NCI-H1930 (cell line): ENCODE data around the gene TBC1D3B.
A peak's percentile ranks its signal among the peaks of the same experiment; 100 is the strongest.
"Not testable (repeated sequence)": the region's sequence is repeated elsewhere in the genome, so short reads cannot be mapped to it uniquely, and the experiment has no call there.

Experiments used
- DNase-seq, 2 experiments: peaks; one replicate each; lab custom pipeline; 2025; lab: John Stamatoyannopoulos, UW

TBC1D3B gene

DNA sequence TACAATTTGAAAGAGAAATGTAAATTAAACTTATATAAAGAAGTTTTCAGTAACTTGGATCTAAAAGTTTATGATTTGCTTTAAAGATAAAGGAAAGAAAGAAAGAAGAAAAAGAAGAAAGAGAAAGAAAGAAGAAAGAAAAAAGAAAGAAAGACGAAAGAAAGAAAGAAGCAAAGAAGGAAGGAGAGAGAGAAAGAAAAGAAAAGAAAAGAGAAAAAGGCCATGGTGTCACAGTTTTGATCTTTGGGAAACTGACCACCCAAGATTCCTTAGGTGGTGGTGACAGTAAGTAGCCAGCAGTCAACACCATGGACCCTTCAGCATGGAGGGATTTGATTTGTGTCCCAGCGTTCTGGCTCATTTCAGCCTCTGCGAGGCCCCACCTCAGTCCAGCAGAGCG lies 24.7 kb upstream of the TBC1D3B start:
- DNase-seq: not testable (repeated sequence)

DNA sequence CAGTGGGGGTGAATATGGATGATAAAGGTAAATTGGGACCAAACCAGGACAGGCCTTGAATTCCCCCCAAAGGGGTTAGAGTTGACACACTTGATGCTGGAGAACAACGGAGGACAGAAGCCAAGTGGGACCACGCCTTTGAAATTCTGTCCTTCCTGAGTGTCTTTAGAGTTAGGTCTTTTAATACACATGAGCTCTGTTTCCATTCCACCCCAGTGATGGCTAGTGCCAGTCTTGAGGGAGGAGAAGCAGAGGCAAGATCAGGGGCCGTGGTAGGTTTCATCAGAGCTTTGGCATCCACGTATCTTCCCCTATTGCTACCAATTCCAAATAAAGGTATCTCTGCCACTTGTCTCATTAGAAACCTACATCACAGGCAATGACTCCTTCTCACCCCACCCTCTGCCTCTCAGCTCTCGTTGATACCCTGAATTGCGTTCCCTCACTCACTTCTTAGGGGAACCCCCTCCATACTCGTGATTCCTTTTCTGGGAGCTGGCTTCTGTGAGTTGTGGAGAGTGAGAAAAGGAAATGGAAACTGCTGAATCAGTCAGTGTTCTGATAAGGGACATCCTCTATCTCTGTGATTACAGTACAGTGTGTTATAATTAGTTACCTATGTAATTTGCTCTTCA lies 22.5 kb upstream of the TBC1D3B start:
- DNase-seq: no peak

DNA sequence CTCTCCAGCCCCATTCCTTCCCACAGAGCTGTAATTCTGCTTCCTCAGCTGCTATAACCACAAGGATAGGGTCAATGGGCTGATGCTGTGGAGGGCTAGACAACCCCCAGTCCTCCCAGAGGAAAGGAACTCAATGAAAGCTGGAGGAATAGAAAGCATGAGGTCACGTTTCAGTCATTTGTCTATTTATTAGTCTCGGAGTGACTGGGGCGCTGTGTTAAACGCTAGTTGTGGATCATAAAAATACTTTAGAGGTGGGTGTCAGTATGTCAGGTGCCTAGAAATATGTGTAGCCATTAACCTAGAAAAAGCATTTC lies 20.9 kb upstream of the TBC1D3B start:
- no peak for DNase-seq

DNA sequence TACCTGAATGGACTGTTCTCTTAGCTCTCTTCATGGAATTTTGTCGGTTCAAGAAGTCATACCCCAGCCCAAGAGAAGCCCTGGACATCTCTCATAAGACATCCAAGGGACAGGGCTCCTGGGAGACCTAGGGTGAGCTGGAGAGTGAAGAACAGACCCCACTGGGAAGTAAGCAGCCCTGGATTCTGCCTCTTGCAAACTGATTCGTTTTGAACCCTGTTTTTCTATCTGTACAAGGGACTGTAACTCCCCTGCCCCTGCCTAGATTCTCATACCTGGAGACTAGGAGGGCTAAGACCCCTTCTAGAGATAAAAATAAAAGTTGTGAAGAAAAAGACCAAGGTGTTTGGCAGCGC lies 19.7 kb upstream of the TBC1D3B start:
- no peak for DNase-seq

DNA sequence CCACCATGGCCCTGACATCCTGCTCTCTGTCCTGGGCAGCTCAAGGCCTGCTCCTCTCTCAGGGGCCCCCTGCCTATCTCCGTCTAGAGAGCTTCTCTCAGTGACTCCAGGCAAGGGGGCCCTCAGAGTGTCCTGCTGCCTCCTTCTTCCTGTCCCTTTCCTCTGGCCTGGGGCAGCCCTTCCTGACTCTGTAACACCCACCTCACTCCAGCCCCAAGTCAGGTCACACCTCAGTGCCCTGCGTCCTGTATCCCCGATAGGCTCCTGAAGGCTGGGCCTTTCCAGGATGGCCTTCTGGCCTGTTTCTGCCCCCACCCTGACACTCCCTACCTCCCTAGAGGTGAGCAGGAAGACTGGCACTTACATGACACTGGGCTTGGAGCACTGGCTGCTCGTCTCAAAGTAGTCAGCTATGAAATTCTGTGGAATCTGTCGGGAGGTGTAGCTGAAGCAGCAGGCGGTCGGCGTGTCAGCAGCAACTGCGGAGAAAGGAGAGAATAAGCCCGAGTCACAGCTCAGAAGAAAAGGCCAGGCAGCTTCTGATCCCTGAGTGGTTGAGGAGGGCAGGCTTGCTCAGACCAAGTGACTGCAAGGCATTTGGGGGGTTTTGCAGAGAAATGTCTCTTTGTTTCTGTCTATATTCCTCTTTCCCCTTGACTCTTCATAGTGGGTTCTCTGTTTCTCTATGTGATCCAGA lies 19.1 kb upstream of the TBC1D3B start:
- no peak for DNase-seq

DNA sequence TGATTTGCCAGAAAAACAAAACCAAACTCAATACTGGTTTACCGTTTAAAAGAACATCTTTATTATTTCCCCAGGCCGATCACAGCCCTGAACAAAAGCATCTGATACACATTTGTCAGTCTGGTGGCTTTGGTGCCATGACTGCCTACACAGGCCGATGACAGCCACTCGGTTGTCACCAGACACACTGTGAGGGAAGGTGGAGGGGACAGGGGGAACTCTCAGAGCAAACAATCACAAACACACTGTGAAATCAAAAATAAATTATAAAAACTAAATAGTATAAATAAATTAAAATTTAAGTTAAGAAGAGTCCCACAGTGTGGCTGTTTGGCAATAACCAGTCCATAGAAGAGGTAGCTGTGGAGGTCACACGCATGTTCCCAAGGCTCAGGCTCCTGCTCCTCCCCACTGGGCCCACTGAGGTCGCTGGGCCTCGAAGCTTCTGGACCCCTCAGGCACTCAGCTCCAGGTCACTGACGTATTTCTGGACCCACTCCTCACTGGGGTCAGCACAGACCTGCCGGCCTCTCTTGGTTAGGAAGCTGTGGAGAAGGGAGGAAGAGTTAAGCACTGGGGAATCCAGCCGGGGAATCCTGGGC lies 18.5 kb upstream of the TBC1D3B start:
- DNase-seq: not testable (repeated sequence)

DNA sequence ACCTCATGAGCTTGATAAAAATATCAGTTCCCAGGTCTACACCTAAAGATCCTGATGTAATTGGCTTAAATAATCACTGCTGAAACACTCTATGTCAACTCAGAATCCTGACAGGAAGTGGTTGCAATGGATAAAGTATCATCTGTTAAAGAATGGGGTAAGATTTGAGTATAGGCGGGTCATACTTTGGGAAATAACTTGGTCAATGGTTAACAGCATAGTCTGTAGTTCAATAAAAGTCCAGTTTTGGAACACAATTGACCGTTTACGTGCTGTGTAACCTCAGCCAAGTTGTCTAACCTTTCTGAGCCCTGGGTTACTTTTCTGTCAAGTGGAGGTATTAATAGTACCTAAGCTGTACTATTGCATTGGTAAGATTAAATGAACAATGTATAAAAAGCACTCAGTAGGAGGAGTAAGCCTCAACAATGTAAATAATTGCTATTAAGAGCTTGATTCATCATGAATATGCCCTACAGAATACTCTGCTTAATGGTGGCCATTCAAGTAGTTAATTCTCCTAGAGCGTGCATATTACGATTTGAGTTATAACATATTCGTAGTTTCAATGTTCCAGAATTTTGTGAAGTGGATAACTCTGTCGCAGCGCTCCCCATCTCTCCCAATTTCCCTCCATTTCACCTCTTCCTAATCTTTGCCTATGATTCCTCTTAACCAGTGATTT lies 17.9 kb upstream of the TBC1D3B start:
- DNase-seq: not testable (repeated sequence)

DNA sequence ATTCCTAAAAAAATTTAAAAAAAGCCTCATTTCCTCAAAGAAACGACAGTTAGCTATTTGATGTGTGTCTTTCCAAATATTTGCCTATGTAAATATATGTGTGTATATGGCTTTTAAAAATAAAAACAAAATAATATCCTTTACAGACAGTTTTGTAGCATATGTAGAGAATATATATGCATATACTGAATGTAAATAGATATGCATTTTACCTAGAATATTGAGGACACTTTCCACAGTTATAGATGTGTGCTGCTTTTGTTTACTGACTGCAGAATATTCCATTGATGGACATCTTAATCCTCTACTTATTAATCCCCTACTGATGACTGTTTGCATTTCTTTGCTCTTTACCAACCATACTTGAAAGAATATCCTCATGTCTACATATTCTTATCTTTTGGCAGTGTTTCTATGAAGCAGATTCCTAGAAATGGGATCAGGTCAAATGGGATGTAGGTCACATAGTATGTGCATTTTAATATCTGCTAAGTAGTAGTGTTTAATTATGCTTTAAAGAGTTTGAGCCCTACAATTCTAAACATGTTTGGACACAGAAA lies 16.9 kb upstream of the TBC1D3B start:
- DNase-seq: no peak

DNA sequence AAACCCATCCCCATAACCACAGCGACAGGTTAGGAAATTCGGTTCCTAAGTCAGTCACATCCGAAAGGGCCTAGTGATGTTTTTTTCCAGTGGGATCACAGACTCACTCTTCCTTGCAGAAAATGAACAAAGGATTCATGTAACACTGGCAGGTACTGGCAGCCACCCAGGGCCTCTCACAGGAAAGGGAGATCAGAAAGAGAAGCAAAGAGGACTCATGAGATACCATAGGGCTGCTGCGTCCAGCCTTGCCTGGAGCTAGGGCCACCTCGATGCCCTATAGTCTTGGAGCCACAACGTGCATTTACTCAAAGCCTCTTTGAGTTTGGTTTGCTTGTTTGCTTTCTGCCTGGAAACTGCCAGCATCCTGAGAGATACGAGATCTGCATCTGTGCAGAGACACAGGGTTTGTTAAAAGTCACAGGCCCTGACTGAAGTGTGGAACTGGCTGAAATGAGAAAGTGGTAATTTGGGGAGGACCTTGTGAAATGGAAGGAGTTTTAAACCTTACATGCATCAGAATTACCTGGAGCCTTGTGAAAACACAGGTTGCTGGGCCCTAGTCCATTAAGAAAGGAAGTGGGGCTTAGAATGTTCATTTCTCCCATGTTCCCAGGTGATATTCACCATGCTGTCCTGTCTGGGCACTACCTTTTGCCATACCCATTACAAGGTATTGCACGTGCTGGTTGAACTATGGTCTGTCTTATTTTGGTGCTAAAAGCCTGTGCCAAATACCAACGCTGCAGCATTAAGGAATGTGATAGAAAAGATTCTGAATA lies 14.3 kb upstream of the TBC1D3B start:
- not testable (repeated sequence) for DNase-seq

DNA sequence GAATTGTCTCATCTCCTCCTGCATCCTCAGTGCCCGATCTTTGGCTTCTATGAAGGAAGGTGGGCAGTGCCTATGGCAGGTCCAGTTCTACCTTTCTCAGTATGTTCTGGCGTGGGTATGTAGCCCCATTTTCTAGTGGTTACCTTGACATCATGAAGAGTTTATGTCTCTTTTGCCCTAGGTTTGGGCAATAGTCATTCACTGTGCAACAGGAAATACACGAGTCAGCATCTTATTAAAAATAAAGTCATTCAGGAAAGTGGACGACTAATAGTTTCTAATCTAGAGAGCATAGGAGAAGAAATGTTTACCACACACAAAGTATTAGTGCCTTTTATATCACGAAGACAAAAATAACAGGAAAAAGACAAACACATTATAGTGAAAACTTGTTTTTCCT lies 13.6 kb upstream of the TBC1D3B start:
- DNase-seq: not testable (repeated sequence)

DNA sequence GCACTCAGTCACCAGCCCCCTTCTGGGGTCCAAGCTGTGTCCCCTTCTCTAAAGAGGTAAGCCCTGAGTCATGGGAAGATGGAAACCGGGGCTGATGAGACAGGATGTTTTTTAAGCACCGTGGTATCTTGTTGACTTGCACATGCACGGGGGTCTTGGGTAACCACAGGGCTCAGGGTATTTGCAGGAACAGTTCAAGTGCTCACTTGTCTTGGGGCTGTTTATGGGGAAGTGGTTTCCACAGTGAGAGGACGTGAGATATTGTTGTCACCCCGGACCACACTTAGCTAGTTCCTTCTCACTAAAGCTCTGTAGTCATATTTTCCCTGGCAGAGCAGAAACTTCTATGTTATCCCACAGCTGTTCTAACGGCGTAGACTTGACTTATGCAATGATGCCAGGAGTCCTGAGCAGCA lies 12.5 kb upstream of the TBC1D3B start:
- no peak for DNase-seq

DNA sequence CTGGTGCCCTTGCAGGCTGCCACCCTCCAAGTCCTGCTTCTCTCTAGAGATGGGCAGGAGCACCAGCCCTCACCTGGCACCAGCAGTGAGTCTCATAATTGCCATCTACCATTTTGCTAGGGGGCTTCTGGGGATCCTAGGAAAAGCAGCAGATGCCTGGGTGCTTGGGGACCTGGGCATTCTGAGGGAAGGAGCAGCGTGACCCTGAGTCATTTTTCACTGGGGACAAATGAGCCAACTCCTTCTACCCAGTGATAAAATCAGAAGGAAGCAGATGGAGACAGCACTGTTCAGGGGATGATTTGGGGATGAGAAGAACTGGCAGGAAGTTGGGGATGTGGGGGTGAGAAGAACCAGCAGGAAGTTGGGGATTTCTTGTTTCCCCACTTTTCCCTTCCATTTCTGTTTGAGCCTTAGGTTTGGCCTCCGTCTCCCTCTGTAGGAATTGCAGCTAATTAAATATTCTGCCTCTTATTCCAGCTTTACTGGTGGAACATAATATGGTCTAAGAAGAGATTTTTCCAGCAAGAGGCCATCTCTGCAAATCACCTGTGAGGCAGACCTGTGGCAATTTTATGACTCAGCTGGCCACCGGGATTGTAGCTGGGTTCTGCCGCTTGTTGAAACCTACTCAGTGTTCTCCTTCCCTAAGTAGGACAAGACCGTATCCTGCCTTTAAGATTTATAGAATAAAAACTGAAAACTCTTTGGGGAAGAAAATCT lies 11.7 kb upstream of the TBC1D3B start:
- not testable (repeated sequence) for DNase-seq

DNA sequence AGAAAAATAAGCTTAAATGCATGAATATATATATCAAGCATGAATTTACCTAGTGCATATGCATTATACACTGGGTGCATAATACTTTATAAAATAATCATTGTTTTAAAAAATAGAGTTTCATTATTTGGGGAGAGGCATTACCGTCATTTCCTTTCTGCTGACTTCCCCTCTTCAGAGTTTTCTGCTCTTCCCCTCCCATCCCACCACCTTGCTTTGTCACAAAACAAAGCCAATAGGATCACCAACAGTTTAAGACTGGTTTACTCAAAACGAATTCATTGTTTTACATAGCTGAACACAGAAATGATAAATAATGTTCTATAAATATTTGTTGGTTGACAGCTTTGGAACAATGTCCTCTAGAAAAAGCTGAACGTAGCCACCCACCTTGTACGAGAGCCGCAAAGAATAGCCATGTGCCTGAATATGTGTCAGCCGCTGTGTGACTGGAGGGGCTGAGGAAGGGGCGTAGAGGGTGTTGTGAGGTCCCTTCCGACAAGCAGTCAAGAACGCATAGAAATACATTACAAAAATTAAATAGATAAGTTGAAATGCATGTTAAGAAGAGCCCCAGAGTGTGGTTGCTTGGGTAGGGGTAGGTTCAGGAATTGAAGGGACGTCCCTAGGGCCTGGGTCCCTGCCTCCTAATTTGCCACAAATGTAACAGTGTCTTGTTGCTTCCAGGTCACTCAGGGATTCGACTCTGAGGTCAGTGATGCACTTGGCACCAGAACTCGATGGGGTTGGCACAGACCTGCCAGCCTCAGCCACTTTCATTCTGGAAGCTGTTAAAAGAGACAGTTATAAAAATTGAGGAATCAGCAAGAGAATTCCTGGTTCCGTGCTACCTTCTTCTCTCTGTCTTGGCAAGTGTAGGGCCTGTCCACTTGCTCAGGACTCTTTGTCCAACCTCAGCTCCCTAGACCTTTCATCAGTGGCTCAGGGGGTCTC lies 10.7 kb upstream of the TBC1D3B start:
- DNase-seq: not testable (repeated sequence)

DNA sequence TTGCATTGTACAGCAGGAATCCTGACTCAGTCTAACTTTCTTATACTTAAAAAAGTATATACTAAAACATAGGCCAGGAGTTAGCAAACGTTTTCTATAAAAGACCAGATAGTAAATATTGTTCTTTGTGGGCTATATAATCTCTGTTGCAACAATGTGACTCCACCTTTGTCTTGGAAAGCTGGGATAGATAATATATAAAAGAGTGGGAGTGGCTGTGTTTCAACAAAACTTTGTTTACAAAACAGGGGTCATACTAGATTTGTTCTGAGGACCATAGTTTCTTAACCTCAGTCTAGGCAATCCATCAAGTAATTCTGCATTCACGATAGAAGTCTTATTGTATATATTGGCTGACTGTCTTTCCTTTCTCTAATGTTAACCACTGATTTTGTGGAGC lies 9.0 kb upstream of the TBC1D3B start:
- DNase-seq: no peak

DNA sequence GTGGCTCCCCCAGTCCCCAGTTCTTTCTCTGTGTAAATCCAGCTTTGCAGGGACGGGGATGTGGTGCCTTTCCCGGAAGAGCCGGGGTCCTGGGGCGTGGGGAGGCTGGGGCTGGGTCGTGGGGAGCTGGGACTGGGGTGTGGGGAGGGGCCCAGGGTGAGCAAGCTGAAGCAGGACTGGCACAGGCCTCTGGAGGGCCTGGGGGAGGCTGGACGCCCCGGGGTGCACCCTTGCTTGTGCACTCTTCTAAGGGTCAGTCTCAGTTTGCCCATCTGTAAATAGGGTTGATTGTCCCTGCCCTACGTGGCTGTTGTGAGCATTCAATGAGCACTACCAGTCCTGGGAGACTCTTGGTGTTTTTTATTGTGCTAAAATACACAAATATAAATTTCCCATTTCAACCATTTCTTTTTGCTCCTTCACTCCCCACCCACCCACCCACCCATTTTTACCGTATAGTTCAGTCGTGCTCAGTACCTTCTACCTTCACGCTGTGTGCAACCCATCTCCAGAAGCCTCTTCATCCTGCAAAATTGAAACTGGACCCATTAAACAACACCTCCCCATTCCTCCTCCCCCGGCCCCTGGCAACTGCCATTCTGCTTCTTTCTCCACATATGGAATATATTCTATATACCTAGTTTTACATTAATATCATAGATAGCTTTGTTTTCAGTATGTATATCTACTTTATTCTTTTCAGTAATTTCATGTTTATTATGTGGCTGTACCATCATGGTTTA lies 7.8 kb upstream of the TBC1D3B start:
- DNase-seq: no peak

DNA sequence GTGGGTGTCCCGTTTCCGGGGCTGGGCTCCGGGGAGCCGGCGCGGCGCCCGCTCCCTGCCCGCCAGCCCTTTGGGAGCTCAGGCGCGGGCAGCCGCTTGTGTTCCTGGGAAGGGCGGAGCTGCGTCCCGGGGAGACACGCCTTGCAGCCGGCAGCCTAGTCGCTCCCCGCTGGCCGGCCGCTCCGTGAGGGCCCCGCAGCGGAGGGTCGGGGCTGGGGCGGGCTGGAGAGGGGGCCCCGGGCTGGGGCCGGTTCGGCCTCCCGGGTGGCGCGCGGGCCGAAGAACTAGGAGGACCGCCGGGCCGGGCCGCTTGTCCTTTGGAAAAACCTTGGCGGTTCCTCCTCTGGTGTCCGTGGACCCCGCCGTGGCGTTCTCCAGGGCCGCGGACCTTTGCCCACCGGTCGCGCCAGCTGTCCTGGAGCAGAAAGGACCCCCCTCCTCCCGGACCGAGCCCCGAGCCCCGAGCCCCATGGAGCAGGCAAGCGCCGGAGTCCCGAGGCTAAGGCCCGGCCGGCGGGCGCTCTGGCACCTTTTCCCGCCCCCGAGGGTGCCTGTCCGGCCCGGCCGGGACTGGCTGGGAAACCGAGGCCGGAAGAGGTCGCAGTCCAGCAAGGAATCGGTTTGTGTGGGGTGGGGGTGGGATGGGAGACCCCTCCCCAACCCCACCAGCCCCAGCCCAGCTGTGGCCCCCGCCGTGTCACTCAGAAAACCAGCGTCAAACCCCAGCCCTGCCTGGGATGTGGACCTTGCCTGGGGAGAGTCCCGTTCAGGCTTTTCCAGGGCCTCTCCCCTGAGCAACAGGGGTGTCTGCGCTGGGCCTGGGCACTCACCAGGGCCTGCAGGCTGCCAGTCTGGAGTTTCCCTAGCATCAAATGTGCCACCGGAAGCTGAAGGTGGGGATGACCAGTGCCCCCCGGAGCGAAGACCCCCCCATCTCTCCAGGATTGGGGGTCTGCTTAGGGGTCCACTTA lies 6.8 kb upstream of the TBC1D3B start:
- peak in 1 of 2 experiments; percentile 52 for DNase-seq

DNA sequence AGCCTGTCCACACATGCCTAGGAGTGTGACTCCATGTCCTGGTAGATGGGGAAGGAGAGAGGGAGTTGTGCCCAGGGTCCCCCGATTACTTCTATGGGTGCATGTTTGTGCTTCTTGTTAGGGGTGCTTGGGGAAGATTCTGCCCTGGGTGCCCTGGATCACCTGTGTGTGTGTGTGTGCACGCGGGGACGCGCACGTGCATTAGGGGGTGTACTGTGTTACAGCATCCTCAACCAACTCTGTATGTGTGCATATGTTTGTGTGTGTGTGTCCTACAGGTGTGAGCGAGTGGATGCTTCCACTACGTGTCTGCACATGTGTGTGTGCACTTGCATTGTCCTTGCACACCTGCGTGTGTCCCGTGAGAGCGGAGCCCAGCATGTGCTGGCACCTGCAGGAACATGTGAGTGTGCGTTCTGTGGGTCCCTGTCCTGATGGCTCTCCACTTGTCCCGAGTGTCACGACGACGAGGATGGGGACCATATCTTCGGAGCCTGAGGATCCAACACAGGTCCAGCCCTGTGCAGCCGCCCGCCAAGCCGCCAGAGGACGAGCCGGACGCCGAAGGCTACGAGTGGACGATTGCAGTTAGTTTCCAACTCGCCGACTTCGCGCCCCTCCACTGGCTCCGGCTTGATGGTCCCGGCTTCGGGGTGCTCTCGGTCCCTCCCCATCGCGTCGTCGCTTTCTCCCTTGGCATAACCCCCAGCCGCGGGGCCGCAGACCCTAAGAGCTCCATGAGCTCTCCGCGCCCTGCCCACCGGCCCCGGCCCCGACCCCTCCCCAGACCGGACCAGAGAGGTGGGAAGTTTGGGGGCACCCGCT lies 6.0 kb upstream of the TBC1D3B start:
- DNase-seq: no peak
